Right lobe of liver (tissue), 6 donors: ENCODE measurements around the gene IGLL1. TPM values are rescaled to one million over a fixed set of nuclear protein-coding genes. Genes with fewer than 3 reads are reported as not detected.
"Not testable (repeated sequence)": the region's sequence is repeated elsewhere in the genome, so short reads cannot be mapped to it uniquely, and the experiment has no call there.

ENCODE experiments used
- ATAC-seq, 4 donors: fragments of 200-7000 bp; cut with Tn5 transposase; one replicate each; pipeline ENCODE4 v1.9.1; 2020; ENCODE audit warnings: mild to moderate bottlenecking in 4 of 4, moderate library complexity in 4 of 4
- DNase-seq, 3 donors: peaks; one replicate each; pipeline ENCODE4 v3.0.0-alpha.2; 2020
- H3K27ac ChIP-seq, 3 donors: fragments of 200-600 bp; one replicate each; pipeline ENCODE4 v1.8.0; 2022
- H3K27me3 ChIP-seq, 2 donors: fragments of 200-600 bp; one replicate each; pipeline ENCODE4 v1.8.0; 2022
- H3K36me3 ChIP-seq, 4 donors: fragments of 200-600 bp; sonication (generic) in 1 of 4; one replicate each; pipeline versions ENCODE4 v1.5.1 to v1.8.0; 2017 to 2022; ENCODE audit warnings: control low read depth in 1 of 4
- H3K4me1 ChIP-seq, 4 donors: fragments of 200-600 bp; sonication (generic) in 1 of 4; one replicate each; pipeline versions ENCODE4 v1.5.1 to v1.8.0; 2017 to 2022; ENCODE audit warnings: control low read depth in 1 of 4
- H3K4me3 ChIP-seq, 3 donors: fragments of 200-600 bp; one replicate each; pipeline ENCODE4 v1.8.0; 2022
- H3K9me3 ChIP-seq, 4 donors: fragments of 200-600 bp; sonication (generic) in 1 of 4; one replicate each; pipeline versions ENCODE4 v1.5.1 to v1.8.0; 2017 to 2022; ENCODE audit warnings: control low read depth in 1 of 4
- CTCF ChIP-seq, 4 donors: fragments of 200-600 bp in 3 of 4; fragments of 450-650 bp in 1 of 4; IDR thresholded peaks; one replicate each; pipeline versions ENCODE4 v1.5.1 to v1.8.0; 2016 to 2022; ENCODE audit warnings: antibody characterized with exemption in 4 of 4, mild to moderate bottlenecking in 2 of 4
- POLR2A ChIP-seq: fragments of 450-650 bp; IDR thresholded peaks from one replicate; pipeline ENCODE4 v1.6.1; 2017; ENCODE audit warnings: antibody characterized with exemption, mild to moderate bottlenecking
- WGBS: methylation state at CpG from one replicate; pipeline ENCODE4 v1.1.6; 2018; ENCODE audit warnings: low coverage, low lambda C conversion rate; ENCODE audit not compliant: insufficient coverage; ENCODE audit errors: missing lambda C conversion rate; 5-methylcytosine and 5-hydroxymethylcytosine counted together
- intact Hi-C, 2 donors: fragments of 100-400 bp; cut with DNase I; formaldehyde crosslinking; loops; one replicate each; pipeline versions ENCODE4 v1.11.2 to v1.14.1; 2022
- total RNA-seq, 6 experiments: library from RNA; depleted of rRNA in 2 of 6; stranded (reverse); fragments of >200 nt in 2 of 6; fragmentation: NEBNext Ultra II Directional in 3 of 6; extraction: Animal tissue kit (Norgen Biotek cat#: 25700) in 3 of 6; gene quantifications; one replicate each; pipeline versions ENCODE4 v1.1.0 to v1.2.4, GENCODE V29; 2016 to 2023
- donor health status: DM: no; HTN: yes; CAD: no.
- donor health status: DM: no; HTN: no; CAD: no.
- donor health status: DM: no; HTN: no; CAD: no.
- donor health status: DM: no; HTN: yes; CAD: no.
- donor health status: DM: no; HTN: yes; CAD: no.

The IGLL1 gene
- total RNA-seq, 6 experiments from 2014 or later: not detected

- ATAC-seq (no peak), DNase-seq (no peak)
- Histone ChIP-seq H3K27me3 (no peaks in the 10 kb centered on the region), H3K27ac (no peak overlapping the region), H3K9me3 (no peaks in the 10 kb centered on the region), H3K36me3 (no peaks in the 10 kb centered on the region), H3K4me1 (peaks cover 0 to 8% (median 0%) of the 10 kb centered on the region in 4 donors), H3K4me3 (no peak overlapping the region)
- intact Hi-C loops: no loop called here
- TF ChIP-seq POLR2A (no peak), CTCF (IDR thresholded peaks at IDR 0.05) (no peak)
- 85% methylated on average over 5 of the region's 9 CpGs for WGBS
Measured at GRCh38 chr22:23563111-23563510, 17.0 kb downstream of the IGLL1 start.

- no peaks in the 10 kb centered on the region for H3K9me3 ChIP-seq
- DNase-seq (no peak), ATAC-seq (no peak)
- no peak overlapping the region for H3K27ac ChIP-seq
- H3K36me3 ChIP-seq: no peaks in the 10 kb centered on the region
- WGBS: 47% methylated on average over 2 of the region's 4 CpGs
- intact Hi-C loops: no loop called here
- no peaks in the 10 kb centered on the region for H3K27me3 ChIP-seq
- no peak overlapping the region for H3K4me3 ChIP-seq
- peaks cover 0 to 8% (median 0%) of the 10 kb centered on the region in 4 donors for H3K4me1 ChIP-seq
- TF ChIP-seq CTCF (IDR thresholded peaks at IDR 0.05): no peak
- TF ChIP-seq POLR2A: no peak
Measured at GRCh38 chr22:23562186-23562585, 17.9 kb downstream of the IGLL1 start.

- 98% methylated on average over 8 of the region's 24 CpGs for WGBS
- H3K9me3 ChIP-seq, intact Hi-C loops, H3K27me3 ChIP-seq, H3K27ac ChIP-seq, ATAC-seq, H3K4me3 ChIP-seq, H3K4me1 ChIP-seq, DNase-seq, H3K36me3 ChIP-seq: not testable (repeated sequence)
Measured at GRCh38 chr22:23561025-23561510, 19.0 kb downstream of the IGLL1 start.

- intact Hi-C loops, DNase-seq, H3K27me3 ChIP-seq, H3K4me3 ChIP-seq, H3K27ac ChIP-seq, H3K4me1 ChIP-seq, H3K9me3 ChIP-seq, ATAC-seq, H3K36me3 ChIP-seq: not testable (repeated sequence)
- 78% methylated on average over 1 of the region's 1 CpG for WGBS
Measured at GRCh38 chr22:23560215-23560614, 19.9 kb downstream of the IGLL1 start.

- no peak for DNase-seq
- Histone ChIP-seq H3K4me3 (no peak overlapping the region), H3K27me3 (no peaks in the 10 kb centered on the region), H3K36me3 (no peaks in the 10 kb centered on the region), H3K9me3 (no peaks in the 10 kb centered on the region), H3K4me1 (no peaks in the 10 kb centered on the region), H3K27ac (no peak overlapping the region)
- WGBS: 80% methylated on average over 2 of the region's 4 CpGs
- no peak for ATAC-seq
- TF ChIP-seq CTCF (IDR thresholded peaks at IDR 0.05) (no peak), POLR2A (no peak)
- intact Hi-C loops: no loop called here
Measured at GRCh38 chr22:23557467-23557866, 22.6 kb downstream of the IGLL1 start.

GRCh38 chr22:23557036-23557435 lies 23.1 kb downstream of the IGLL1 start:
- no peaks in the 10 kb centered on the region for H3K27me3 ChIP-seq
- DNase-seq (peak in 1 of 3 donors; percentile 36), ATAC-seq (no peak)
- H3K4me3 ChIP-seq: no peak overlapping the region
- H3K9me3 ChIP-seq: no peaks in the 10 kb centered on the region
- H3K36me3 ChIP-seq: no peaks in the 10 kb centered on the region
- TF ChIP-seq POLR2A: no peak
- TF ChIP-seq CTCF (IDR thresholded peaks at IDR 0.05): no peak
- H3K27ac ChIP-seq: no peak overlapping the region
- 71% methylated on average over 5 of the region's 7 CpGs for WGBS
- intact Hi-C loops: no loop called here
- H3K4me1 ChIP-seq: no peaks in the 10 kb centered on the region
